H9 (cell line): Measurements from ENCODE around the gene SLPI. TPM values are rescaled to one million over a fixed set of nuclear protein-coding genes. Genes with fewer than 3 reads are reported as not detected.

ENCODE experiments used
- DNase-seq: peaks from one replicate; pipeline ENCODE4 v3.0.0-alpha.2; 2017
- H2AFZ ChIP-seq: one replicate; pipeline ENCODE4 v1.6.1; 2013; ENCODE audit warnings: mild to moderate bottlenecking, low read length, control low read depth, moderate library complexity
- H2AK5ac ChIP-seq: 2 replicates; pipeline ENCODE4 v1.6.1; 2013; ENCODE audit warnings: low read length, control low read depth, mixed read lengths; ENCODE audit not compliant: insufficient read length
- H2BK120ac ChIP-seq: one replicate; pipeline ENCODE4 v1.6.1; 2013; ENCODE audit warnings: low read depth, mild to moderate bottlenecking, low read length, control low read depth, inconsistent platforms; ENCODE audit not compliant: poor library complexity, severe bottlenecking
- H2BK12ac ChIP-seq: 2 replicates; pipeline ENCODE4 v1.6.1; 2013; ENCODE audit warnings: low read length, control low read depth, mixed read lengths, low read depth; ENCODE audit not compliant: insufficient read length
- H2BK15ac ChIP-seq: 2 replicates; pipeline ENCODE4 v1.6.1; 2013; ENCODE audit warnings: low read depth, low read length, control low read depth
- H2BK20ac ChIP-seq: one replicate; pipeline ENCODE4 v1.6.1; 2013; ENCODE audit warnings: low read depth, mild to moderate bottlenecking, low read length, control low read depth, inconsistent platforms; ENCODE audit not compliant: poor library complexity, severe bottlenecking
- H2BK5ac ChIP-seq: 2 replicates; pipeline ENCODE4 v1.6.1; 2013; ENCODE audit warnings: low read length, control low read depth, mixed read lengths; ENCODE audit not compliant: insufficient read length
- H3K14ac ChIP-seq: 2 replicates; pipeline ENCODE4 v1.6.1; 2013; ENCODE audit warnings: low read length, control low read depth; ENCODE audit not compliant: insufficient read depth
- H3K18ac ChIP-seq: 2 replicates; pipeline ENCODE4 v1.6.1; 2013; ENCODE audit warnings: low read depth, mild to moderate bottlenecking, mixed read lengths, low read length, control low read depth; ENCODE audit not compliant: insufficient read length
- H3K23ac ChIP-seq: 2 replicates; pipeline ENCODE4 v1.6.1; 2013; ENCODE audit warnings: low read length, control low read depth, mixed read lengths, low read depth; ENCODE audit not compliant: insufficient read length
- H3K23me2 ChIP-seq: 2 replicates; pipeline ENCODE4 v1.6.1; 2013; ENCODE audit warnings: low read depth, mild to moderate bottlenecking, mixed read lengths, low read length, control low read depth; ENCODE audit not compliant: insufficient read length, poor library complexity, severe bottlenecking
- H3K27ac ChIP-seq: 2 replicates; pipeline ENCODE4 v1.5.1; 2013; ENCODE audit warnings: low read length, control low read depth, mixed read lengths, low read depth; ENCODE audit not compliant: insufficient read length
- H3K27me3 ChIP-seq: 2 replicates; pipeline ENCODE4 v1.6.1; 2013; ENCODE audit warnings: low read length, control low read depth, inconsistent platforms; ENCODE audit not compliant: insufficient read depth
- H3K4ac ChIP-seq: 2 replicates; pipeline ENCODE4 v1.6.1; 2013; ENCODE audit warnings: low read depth, mild to moderate bottlenecking, control low read depth, inconsistent platforms, low read length, moderate library complexity
- H3K4me1 ChIP-seq: 2 replicates; pipeline ENCODE4 v1.6.1; 2013; ENCODE audit warnings: low read length, control low read depth, inconsistent platforms; ENCODE audit not compliant: insufficient read depth
- H3K4me2 ChIP-seq: 2 replicates; pipeline ENCODE4 v1.6.1; 2013; ENCODE audit warnings: low read length, control low read depth, mixed read lengths; ENCODE audit not compliant: insufficient read length, insufficient read depth
- H3K56ac ChIP-seq: 2 replicates; pipeline ENCODE4 v1.6.1; 2013; ENCODE audit warnings: low read depth, mild to moderate bottlenecking, mixed read lengths, low read length, control low read depth; ENCODE audit not compliant: insufficient read length
- H3K79me1 ChIP-seq: 2 replicates; pipeline ENCODE4 v1.6.1; 2013; ENCODE audit warnings: low read depth, mild to moderate bottlenecking, moderate library complexity, low read length, control low read depth, inconsistent platforms; ENCODE audit not compliant: insufficient read depth, poor library complexity, severe bottlenecking
- H3K79me2 ChIP-seq: 2 replicates; pipeline ENCODE4 v1.6.1; 2013; ENCODE audit warnings: low read length, control low read depth, inconsistent platforms; ENCODE audit not compliant: insufficient read depth
- H3K9ac ChIP-seq: 2 replicates; pipeline ENCODE4 v1.6.1; 2013; ENCODE audit warnings: low read length, control low read depth, mixed read lengths; ENCODE audit not compliant: insufficient read length; ENCODE audit errors: extremely low read depth
- H3K9me3 ChIP-seq: one replicate; pipeline ENCODE4 v1.6.1; 2013; ENCODE audit warnings: low read depth, low read length, inconsistent platforms; ENCODE audit not compliant: control insufficient read depth
- H3T11ph ChIP-seq: one replicate; pipeline ENCODE4 v1.6.1; 2013; ENCODE audit warnings: mild to moderate bottlenecking, low read length, control low read depth, inconsistent platforms
- H4K20me1 ChIP-seq: one replicate; pipeline ENCODE4 v1.6.1; 2013; ENCODE audit not compliant: control insufficient read depth, insufficient read length, insufficient read depth
- H4K5ac ChIP-seq: 2 replicates; pipeline ENCODE4 v1.6.1; 2013; ENCODE audit warnings: low read depth, mild to moderate bottlenecking, mixed read lengths, low read length, control low read depth; ENCODE audit not compliant: insufficient read length
- H4K8ac ChIP-seq: replicated peaks from 2 replicates; pipeline ENCODE4 v1.6.1; 2013; ENCODE audit warnings: low read length, control low read depth, mixed read lengths, low read depth; ENCODE audit not compliant: insufficient read length
- H4K91ac ChIP-seq: 2 replicates; pipeline ENCODE4 v1.6.1; 2013; ENCODE audit warnings: low read depth, mild to moderate bottlenecking, moderate library complexity, mixed read lengths, low read length, control low read depth; ENCODE audit not compliant: insufficient read length
- H3K27ac Mint-ChIP-seq, 3 experiments: 2 replicates in 2 of 3; 3 replicates in 1 of 3; pipeline ENCODE4 v1.8.0; 2020 to 2021; ENCODE audit warnings: mixed read lengths in 3 of 3, mild to moderate bottlenecking in 1 of 3, moderate library complexity in 1 of 3
- H3K27me3 Mint-ChIP-seq: 2 replicates; pipeline ENCODE4 v1.8.0; 2021; ENCODE audit warnings: low read depth, mild to moderate bottlenecking, moderate library complexity, mixed read lengths
- H3K36me3 Mint-ChIP-seq, 3 experiments: 2 replicates in 2 of 3; 3 replicates in 1 of 3; pipeline ENCODE4 v1.8.0; 2020 to 2021; ENCODE audit warnings: low read depth in 3 of 3, mixed read lengths in 3 of 3; ENCODE audit not compliant: insufficient read depth in 1 of 3
- H3K4me1 Mint-ChIP-seq, 2 experiments: 2 replicates each; pipeline ENCODE4 v1.8.0; 2020; ENCODE audit warnings: mixed read lengths in 2 of 2
- H3K4me3 Mint-ChIP-seq, 2 experiments: 2 replicates in 1 of 2; 3 replicates in 1 of 2; pipeline ENCODE4 v1.8.0; 2020 to 2021; ENCODE audit warnings: mild to moderate bottlenecking in 2 of 2, mixed read lengths in 2 of 2, moderate library complexity in 1 of 2
- H3K9me3 Mint-ChIP-seq, 2 experiments: 2 replicates in 1 of 2; 3 replicates in 1 of 2; pipeline ENCODE4 v1.8.0; 2020; ENCODE audit warnings: mild to moderate bottlenecking in 2 of 2, mixed read lengths in 2 of 2, moderate library complexity in 1 of 2
- WGBS: extraction: QIAGEN DNeasy Blood & Tissue Kit; methylation state at CpG from one replicate; pipeline ENCODE4 v1.1.7; 2013; ENCODE audit warnings: missing lambda C conversion rate, low lambda C conversion rate, mixed read lengths; ENCODE audit not compliant: insufficient read length; ENCODE audit errors: extremely low coverage; 5-methylcytosine and 5-hydroxymethylcytosine counted together
- total RNA-seq: library from RNA; stranded (reverse); gene quantifications from 2 replicates; pipeline ENCODE4 v1.2.1, GENCODE V29; 2021
- TF ChIP-seq, protein P1 (sequence below): fragments of 200-600 bp; sonication (generic); conservative IDR thresholded peaks from 3 replicates; pipeline ENCODE4 v1.8.0; 2021; ENCODE audit warnings: antibody characterized with exemption, mild to moderate bottlenecking

SLPI gene
- total RNA-seq, 1 experiment from 2014 or later, result not detected

GRCh38 chr20:45258259-45258658, 3.9 kb upstream of the SLPI start:
- TF ChIP-seq, protein P1, sequence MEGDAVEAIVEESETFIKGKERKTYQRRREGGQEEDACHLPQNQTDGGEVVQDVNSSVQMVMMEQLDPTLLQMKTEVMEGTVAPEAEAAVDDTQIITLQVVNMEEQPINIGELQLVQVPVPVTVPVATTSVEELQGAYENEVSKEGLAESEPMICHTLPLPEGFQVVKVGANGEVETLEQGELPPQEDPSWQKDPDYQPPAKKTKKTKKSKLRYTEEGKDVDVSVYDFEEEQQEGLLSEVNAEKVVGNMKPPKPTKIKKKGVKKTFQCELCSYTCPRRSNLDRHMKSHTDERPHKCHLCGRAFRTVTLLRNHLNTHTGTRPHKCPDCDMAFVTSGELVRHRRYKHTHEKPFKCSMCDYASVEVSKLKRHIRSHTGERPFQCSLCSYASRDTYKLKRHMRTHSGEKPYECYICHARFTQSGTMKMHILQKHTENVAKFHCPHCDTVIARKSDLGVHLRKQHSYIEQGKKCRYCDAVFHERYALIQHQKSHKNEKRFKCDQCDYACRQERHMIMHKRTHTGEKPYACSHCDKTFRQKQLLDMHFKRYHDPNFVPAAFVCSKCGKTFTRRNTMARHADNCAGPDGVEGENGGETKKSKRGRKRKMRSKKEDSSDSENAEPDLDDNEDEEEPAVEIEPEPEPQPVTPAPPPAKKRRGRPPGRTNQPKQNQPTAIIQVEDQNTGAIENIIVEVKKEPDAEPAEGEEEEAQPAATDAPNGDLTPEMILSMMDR, result no peak
- Histone ChIP-seq H4K91ac (no peak overlapping the region), H2BK5ac (no peak overlapping the region), H2BK12ac (no peak overlapping the region), H2BK120ac (no peak overlapping the region), H3K4ac (no peak overlapping the region), H2AK5ac (no peak overlapping the region), H4K20me1 (no peaks in the 10 kb centered on the region), H3K27ac (no peak overlapping the region), H4K5ac (no peak overlapping the region), H2AFZ (no peak overlapping the region), H3K4me1 (peaks cover 4% of the 10 kb centered on the region; the same call in 1 of the 2 replicates), H3K23me2 (no peaks in the 10 kb centered on the region), H3K23ac (no peak overlapping the region), H3K27me3 (no peaks in the 10 kb centered on the region), H3K9me3 (no peaks in the 10 kb centered on the region), H4K8ac (no peak overlapping the region), H3K18ac (no peak overlapping the region), H3K14ac (no peak overlapping the region), H3K4me2 (no peak overlapping the region), H3K9ac (no peak overlapping the region), H3K79me2 (no peaks in the 10 kb centered on the region), H2BK20ac (no peak overlapping the region), H3K56ac (no peak overlapping the region), H3K79me1 (no peaks in the 10 kb centered on the region), H3T11ph (no peak overlapping the region), H2BK15ac (no peak overlapping the region)
- Mint-ChIP-seq H3K4me1 (peaks cover 16 to 21% of the 10 kb centered on the region in 2 experiments), H3K27ac (peak overlapping the region in 1 of 3 experiments; percentile 89; a peak in 1 of 7 replicates), H3K4me3 (no peak overlapping the region), H3K9me3 (no peaks in the 10 kb centered on the region), H3K27me3 (peaks cover 4% of the 10 kb centered on the region), H3K36me3 (no peaks in the 10 kb centered on the region)
- no peak for DNase-seq
- WGBS, result no CpG with 5 or more reads among the region's 3 CpGs
